Tibial nerve (tissue), 4 donors: Measurements from ENCODE around the gene SNX25.

Experiments
- EP300 ChIP-seq, 2 donors: sonication (generic); formaldehyde crosslinking; IDR thresholded peaks; one replicate each; pipeline ENCODE4 v1.6.1; 2017; ENCODE audit warnings: antibody characterized with exemption in 2 of 2, mild to moderate bottlenecking in 1 of 2
- POLR2A ChIP-seq, 2 donors: fragments of 450-650 bp; IDR thresholded peaks; one replicate each; pipeline ENCODE4 v1.6.1; 2017; ENCODE audit warnings: antibody characterized with exemption in 2 of 2, mild to moderate bottlenecking in 2 of 2, moderate library complexity in 2 of 2
- TF ChIP-seq, protein P1 (sequence below), 5 experiments: fragments of 200-600 bp in 3 of 5; fragments of 450-650 bp in 2 of 5; sonication (generic) in 3 of 5; IDR thresholded peaks; one replicate each; pipeline ENCODE4 v1.5.1; 2016 to 2019; ENCODE audit warnings: antibody characterized with exemption in 5 of 5, mild to moderate bottlenecking in 3 of 5, moderate library complexity in 2 of 5

DNA sequence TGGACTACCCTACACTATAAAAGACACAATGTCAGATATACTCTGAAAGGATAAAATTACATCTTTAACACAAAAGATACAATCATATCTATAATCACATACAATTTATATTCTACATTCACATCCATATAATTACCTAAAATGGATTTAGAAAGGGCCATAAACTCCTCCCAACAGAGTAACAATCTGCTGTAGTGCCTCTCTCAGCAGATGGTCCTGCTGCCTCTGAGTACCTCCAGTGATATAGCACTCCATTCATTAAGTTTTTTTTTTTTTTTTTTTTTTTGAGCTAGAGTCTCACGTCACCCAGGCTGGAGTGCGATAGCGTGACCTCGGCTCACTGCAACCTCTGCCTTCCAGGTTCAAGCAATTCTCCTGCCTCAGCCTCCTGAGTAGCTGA, 194.6 kb downstream of the SNX25 start:
- TF ChIP-seq POLR2A (IDR thresholded peaks at IDR 0.05) (no peak), EP300 (IDR thresholded peaks at IDR 0.05) (no peak)
- TF ChIP-seq, protein P1, sequence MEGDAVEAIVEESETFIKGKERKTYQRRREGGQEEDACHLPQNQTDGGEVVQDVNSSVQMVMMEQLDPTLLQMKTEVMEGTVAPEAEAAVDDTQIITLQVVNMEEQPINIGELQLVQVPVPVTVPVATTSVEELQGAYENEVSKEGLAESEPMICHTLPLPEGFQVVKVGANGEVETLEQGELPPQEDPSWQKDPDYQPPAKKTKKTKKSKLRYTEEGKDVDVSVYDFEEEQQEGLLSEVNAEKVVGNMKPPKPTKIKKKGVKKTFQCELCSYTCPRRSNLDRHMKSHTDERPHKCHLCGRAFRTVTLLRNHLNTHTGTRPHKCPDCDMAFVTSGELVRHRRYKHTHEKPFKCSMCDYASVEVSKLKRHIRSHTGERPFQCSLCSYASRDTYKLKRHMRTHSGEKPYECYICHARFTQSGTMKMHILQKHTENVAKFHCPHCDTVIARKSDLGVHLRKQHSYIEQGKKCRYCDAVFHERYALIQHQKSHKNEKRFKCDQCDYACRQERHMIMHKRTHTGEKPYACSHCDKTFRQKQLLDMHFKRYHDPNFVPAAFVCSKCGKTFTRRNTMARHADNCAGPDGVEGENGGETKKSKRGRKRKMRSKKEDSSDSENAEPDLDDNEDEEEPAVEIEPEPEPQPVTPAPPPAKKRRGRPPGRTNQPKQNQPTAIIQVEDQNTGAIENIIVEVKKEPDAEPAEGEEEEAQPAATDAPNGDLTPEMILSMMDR (IDR thresholded peaks at IDR 0.05) = no peak
